Neural progenitor cell (in vitro differentiated cells): ENCODE measurements around the gene PLEKHA7.

Experiments used
- EZH2 ChIP-seq: fragments of 200-600 bp; sonication (generic); IDR thresholded peaks from 2 replicates; pipeline ENCODE4 v1.6.1; 2017; ENCODE audit warnings: antibody characterized with exemption, mild to moderate bottlenecking, moderate library complexity
- EZH2phosphoT487 ChIP-seq: fragments of 200-600 bp; sonication (generic); IDR thresholded peaks from 2 replicates; pipeline ENCODE4 v1.6.1; 2017; ENCODE audit warnings: antibody characterized with exemption
- TF ChIP-seq, protein P1 (sequence below): fragments of 200-600 bp; sonication (generic); IDR thresholded peaks from 2 replicates; pipeline ENCODE4 v1.5.1; 2017; ENCODE audit warnings: antibody characterized with exemption, mild to moderate bottlenecking

DNA sequence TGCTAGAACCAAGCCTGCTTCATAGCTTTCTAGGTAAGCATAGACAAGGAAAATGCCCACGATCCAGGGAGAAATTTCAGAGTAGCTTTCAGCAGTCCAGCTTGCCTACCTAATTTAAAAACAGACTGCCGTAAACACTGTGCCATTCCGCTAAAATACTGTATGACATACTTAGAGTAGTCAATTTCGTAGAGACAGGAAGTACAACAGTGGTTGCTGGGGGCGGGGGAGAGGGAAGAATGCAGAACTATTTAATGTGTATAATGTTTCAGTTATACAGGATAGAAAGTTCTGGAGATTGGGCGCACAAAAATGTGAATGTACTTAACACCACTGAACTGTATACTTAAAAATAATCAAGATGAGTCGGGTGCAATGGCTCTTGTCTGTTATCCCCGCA, 219.1 kb downstream of the PLEKHA7 start:
- TF ChIP-seq, protein P1, sequence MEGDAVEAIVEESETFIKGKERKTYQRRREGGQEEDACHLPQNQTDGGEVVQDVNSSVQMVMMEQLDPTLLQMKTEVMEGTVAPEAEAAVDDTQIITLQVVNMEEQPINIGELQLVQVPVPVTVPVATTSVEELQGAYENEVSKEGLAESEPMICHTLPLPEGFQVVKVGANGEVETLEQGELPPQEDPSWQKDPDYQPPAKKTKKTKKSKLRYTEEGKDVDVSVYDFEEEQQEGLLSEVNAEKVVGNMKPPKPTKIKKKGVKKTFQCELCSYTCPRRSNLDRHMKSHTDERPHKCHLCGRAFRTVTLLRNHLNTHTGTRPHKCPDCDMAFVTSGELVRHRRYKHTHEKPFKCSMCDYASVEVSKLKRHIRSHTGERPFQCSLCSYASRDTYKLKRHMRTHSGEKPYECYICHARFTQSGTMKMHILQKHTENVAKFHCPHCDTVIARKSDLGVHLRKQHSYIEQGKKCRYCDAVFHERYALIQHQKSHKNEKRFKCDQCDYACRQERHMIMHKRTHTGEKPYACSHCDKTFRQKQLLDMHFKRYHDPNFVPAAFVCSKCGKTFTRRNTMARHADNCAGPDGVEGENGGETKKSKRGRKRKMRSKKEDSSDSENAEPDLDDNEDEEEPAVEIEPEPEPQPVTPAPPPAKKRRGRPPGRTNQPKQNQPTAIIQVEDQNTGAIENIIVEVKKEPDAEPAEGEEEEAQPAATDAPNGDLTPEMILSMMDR = no peak
- TF ChIP-seq EZH2phosphoT487 (no peak), EZH2 (no peak)
